Erythroblast (primary cell): ENCODE data around the gene TMEM94.

Experiments
- GATA1 ChIP-seq: IDR thresholded peaks from 2 replicates; pipeline ENCODE4 v1.6.1; 2011; ENCODE audit warnings: low read depth, mild to moderate bottlenecking, control low read depth, low read length, moderate library complexity
- POLR2A ChIP-seq: IDR thresholded peaks from 2 replicates; pipeline ENCODE4 v1.6.1; 2011; ENCODE audit warnings: mild to moderate bottlenecking, low read length

- TF ChIP-seq POLR2A (no peak), GATA1 (no peak)
These were observed 87.8 kb downstream of the TMEM94 start for GRCh38 chr17:75544250-75544649.
